Lung (tissue), 13 donors: ENCODE measurements around the gene SPDYE5. TPM values are rescaled to one million over a fixed set of nuclear protein-coding genes. Genes with fewer than 3 reads are reported as not detected.

Experiments
- ATAC-seq: fragments of 200-7000 bp; cut with Tn5 transposase; one replicate; pipeline ENCODE4 v1.9.1; 2020; ENCODE audit warnings: moderate number of reproducible peaks; ENCODE audit not compliant: insufficient read depth, low FRiP score
- DNase-seq, 3 donors: peaks; one replicate each; pipeline ENCODE4 v3.0.0-alpha.2; 2013 to 2017
- H3K27ac ChIP-seq, 2 donors: one replicate each; pipeline ENCODE4 v1.5.1; 2013; ENCODE audit warnings: mild to moderate bottlenecking in 2 of 2, moderate library complexity in 2 of 2, control low read depth in 1 of 2, inconsistent platforms in 1 of 2, low read depth in 1 of 2, low read length in 1 of 2
- H3K27me3 ChIP-seq, 3 donors: one replicate each; pipeline ENCODE4 v1.5.1; 2013; ENCODE audit warnings: low read length in 2 of 3; ENCODE audit not compliant: control insufficient read depth in 3 of 3, insufficient read depth in 3 of 3
- H3K36me3 ChIP-seq, 4 donors: one replicate each; pipeline ENCODE4 v1.5.1; 2013; ENCODE audit warnings: low read length in 4 of 4, mild to moderate bottlenecking in 1 of 4, moderate library complexity in 1 of 4; ENCODE audit not compliant: control insufficient read depth in 4 of 4, insufficient read depth in 4 of 4
- H3K4me1 ChIP-seq, 5 donors: one replicate each; pipeline ENCODE4 v1.5.1; 2013; ENCODE audit warnings: low read length in 5 of 5, mild to moderate bottlenecking in 2 of 5, moderate library complexity in 1 of 5; ENCODE audit not compliant: control insufficient read depth in 5 of 5, insufficient read depth in 5 of 5
- H3K4me3 ChIP-seq: one replicate; pipeline ENCODE4 v1.5.1; 2013; ENCODE audit warnings: mild to moderate bottlenecking, control low read depth, moderate library complexity
- H3K9ac ChIP-seq, 2 donors: one replicate each; pipeline ENCODE4 v1.5.1; 2013; ENCODE audit warnings: low read length in 2 of 2, control low read depth in 1 of 2; ENCODE audit not compliant: insufficient read depth in 1 of 2
- H3K9me3 ChIP-seq, 4 donors: one replicate each; pipeline ENCODE4 v1.5.1; 2013; ENCODE audit warnings: low read length in 3 of 4, mild to moderate bottlenecking in 1 of 4, moderate library complexity in 1 of 4; ENCODE audit not compliant: control insufficient read depth in 4 of 4, insufficient read depth in 3 of 4
- CTCF ChIP-seq: IDR thresholded peaks from 2 replicates; pipeline ENCODE4 v1.5.1; 2012; ENCODE audit warnings: mild to moderate bottlenecking; ENCODE audit errors: control extremely low read depth, extremely low read depth
- whole genome bisulfite sequencing, 2 donors: extraction: QIAGEN DNeasy Blood & Tissue Kit; methylation state at CpG; one replicate each; pipeline ENCODE4 v1.1.7; 2013; 5-methylcytosine and 5-hydroxymethylcytosine counted together
- polyA plus RNA-seq, 2 donors: library from polyadenylated mRNA; stranded (reverse); fragments of 200-250 nt; gene quantifications; one replicate each; pipeline ENCODE4 v1.2.1, GENCODE V29; 2013
- small RNA-seq: library from RNA; depleted of rRNA; stranded (forward); fragments of <200 nt; gene quantifications from one replicate; pipeline ENCODE3, GENCODE V24; 2014; ENCODE audit warnings: low replicate concordance
- total RNA-seq, 2 donors: library from RNA; depleted of rRNA in 1 of 2; stranded (reverse); fragments of >200 nt in 1 of 2; gene quantifications; one replicate each; pipeline ENCODE4 v1.2.1, GENCODE V29; 2014 to 2021
- donor health status: control.
- donor health status: control.
- donor health status: Bipolar disorder and iron deficiency.
- donor health status: healthy.
- donor health status: DM: yes; HTN: yes; CAD: no.

The SPDYE5 gene
- total and polyA plus RNA-seq, 4 donors = 0.06 to 0.28 TPM; not detected in 2

DNA sequence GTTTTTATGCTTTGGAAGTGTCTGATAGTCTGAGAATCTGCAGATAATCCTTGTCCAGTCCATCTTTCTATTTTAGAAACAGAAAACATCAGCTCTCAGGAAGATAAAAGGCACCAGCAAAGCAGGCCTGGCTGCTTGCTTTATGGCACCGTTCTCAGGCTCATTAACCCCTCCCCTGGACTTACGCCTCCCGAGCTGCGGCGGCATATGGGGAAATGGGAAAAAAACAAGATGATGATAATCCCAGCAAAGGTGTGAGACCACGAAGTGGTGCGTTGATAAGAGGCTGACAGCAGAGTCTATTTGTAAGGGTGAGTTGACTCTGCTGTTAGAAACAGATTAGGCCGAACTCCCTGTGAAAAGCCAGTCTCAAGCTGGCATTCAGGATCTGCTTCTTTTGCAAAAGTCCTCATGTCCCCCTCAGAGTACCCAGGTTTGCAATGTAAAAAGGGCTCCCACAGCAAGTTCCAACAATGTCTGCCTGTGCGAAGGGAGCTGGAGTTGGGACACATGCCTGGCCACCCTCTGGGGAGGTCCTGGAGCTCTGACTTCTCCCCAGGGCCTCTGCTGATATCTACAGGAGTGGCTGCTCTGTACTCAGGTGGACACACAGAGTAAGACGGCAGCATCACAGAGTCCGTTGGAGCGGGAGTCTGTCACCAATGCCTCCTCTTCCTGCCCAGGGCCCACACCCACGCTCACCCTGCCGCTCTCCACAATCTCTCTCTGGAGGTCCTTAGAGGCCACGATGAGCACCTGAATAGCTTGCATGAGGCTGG, 54.3 kb downstream of the SPDYE5 start:
- ATAC-seq = no peak
- 88 to 91% methylated on average over 15 of the region's 15 CpGs for WGBS, 2 donors

More for the DNA sequence above, 54.3 kb downstream of the SPDYE5 start:
- no peak for TF ChIP-seq CTCF
- DNase-seq = no peak
- Histone ChIP-seq H3K36me3 (peaks cover 16 to 42% (median 19%) of the 10 kb centered on the region in 4 donors), H3K4me1 (no peaks in the 10 kb centered on the region), H3K9me3 (no peaks in the 10 kb centered on the region), H3K4me3 (no peak overlapping the region), H3K9ac (no peak overlapping the region), H3K27ac (no peak overlapping the region), H3K27me3 (no peaks in the 10 kb centered on the region)

Small RNAs within 50 kb of the gene (small RNA-seq; reads per million reads assigned to genes)
- gene AC211429.1 = not detected
- not detected for gene RF00019

Other genes starting within 250 kb of the SPDYE5 start
- 1 to 10 TPM; 3.4 to 4.9 TPM for gene TRIM73, start 96.7 kb upstream of the SPDYE5 start, total RNA-seq
- gene TRIM73, start 96.7 kb upstream of the SPDYE5 start, polyA plus RNA-seq = 1 to 10 TPM; 1.2 to 2.4 TPM
- 10 to 100 TPM; 26.2 to 37.4 TPM for gene POM121C, start 6.0 kb upstream of the SPDYE5 start, total RNA-seq
- 10 to 100 TPM; 13.2 to 16.5 TPM for gene POM121C, start 6.0 kb upstream of the SPDYE5 start, polyA plus RNA-seq
- 10 to 100 TPM; 28.3 to 51.2 TPM for gene HIP1, start 246.6 kb downstream of the SPDYE5 start, total RNA-seq
- gene HIP1, start 246.6 kb downstream of the SPDYE5 start, polyA plus RNA-seq = 10 to 100 TPM; 10.2 to 28.9 TPM